Large intestine (tissue), 3 donors: ENCODE data around the gene CFAP65. TPM values are rescaled to one million over a fixed set of nuclear protein-coding genes. Genes with fewer than 3 reads are reported as not detected.

Experiments
- DNase-seq, 2 donors: peaks; one replicate each; pipeline versions ENCODE4 v3.0.0 to v3.0.0-alpha.2; 2013
- H3K27ac ChIP-seq: one replicate; pipeline ENCODE4 v1.5.1; 2013; ENCODE audit warnings: low read length
- H3K27me3 ChIP-seq: 2 replicates; pipeline ENCODE4 v1.6.1; 2013; ENCODE audit warnings: low read length; ENCODE audit not compliant: control insufficient read depth, insufficient read depth
- H3K36me3 ChIP-seq: 2 replicates; pipeline ENCODE4 v1.6.1; 2013; ENCODE audit warnings: low read length; ENCODE audit not compliant: control insufficient read depth, insufficient read depth
- H3K4me1 ChIP-seq: one replicate; pipeline ENCODE4 v1.6.1; 2013; ENCODE audit warnings: low read length; ENCODE audit not compliant: control insufficient read depth, insufficient read depth
- H3K4me3 ChIP-seq: one replicate; pipeline ENCODE4 v1.5.1; 2013; ENCODE audit warnings: low read length
- H3K9me3 ChIP-seq: one replicate; pipeline ENCODE4 v1.6.1; 2013; ENCODE audit warnings: mild to moderate bottlenecking, low read depth, low read length, moderate library complexity; ENCODE audit not compliant: control insufficient read depth
- WGBS: methylation state at CpG from one replicate; pipeline ENCODE4 v1.1.5; 2013; ENCODE audit warnings: low lambda C conversion rate; ENCODE audit not compliant: insufficient coverage; 5-methylcytosine and 5-hydroxymethylcytosine counted together
- polyA plus RNA-seq: library from polyadenylated mRNA; unstranded; fragments of 120-200 nt; gene quantifications from one replicate; pipeline ENCODE4 v1.2.1, GENCODE V29; 2013

CFAP65 gene
- polyA plus RNA-seq, 1 donor: 3.4 TPM

GRCh38 chr2:219081096-219081495 is 39.8 kb upstream of the CFAP65 start:
- H3K9me3 ChIP-seq: no peaks in the 10 kb centered on the region
- H3K4me1 ChIP-seq: peaks cover 55% of the 10 kb centered on the region
- H3K27ac ChIP-seq: peak overlapping the region; percentile 89

GRCh38 chr2:219079417-219079816 is 38.1 kb upstream of the CFAP65 start:
- WGBS: no CpG with 5 or more reads among the region's 2 CpGs
- H3K9me3 ChIP-seq: no peaks in the 10 kb centered on the region
- H3K27ac ChIP-seq: peak overlapping the region; percentile 84
- H3K36me3 ChIP-seq: peaks cover 30% of the 10 kb centered on the region
- peaks cover 51% of the 10 kb centered on the region for H3K4me1 ChIP-seq
- DNase-seq: peak; percentile 79 to 92
- no peaks in the 10 kb centered on the region for H3K27me3 ChIP-seq
- H3K4me3 ChIP-seq: no peak overlapping the region

More at GRCh38 chr2:219081096-219081495, 39.8 kb upstream of the CFAP65 start:
- peak in 1 of 2 donors; percentile 43 for DNase-seq
- peaks cover 19% of the 10 kb centered on the region for H3K36me3 ChIP-seq
- H3K27me3 ChIP-seq: no peaks in the 10 kb centered on the region
- 40% methylated on average over 1 of the region's 7 CpGs for WGBS
- H3K4me3 ChIP-seq: no peak overlapping the region

GRCh38 chr2:219078951-219079350 is 37.6 kb upstream of the CFAP65 start:
- peak overlapping the region; percentile 84 for H3K27ac ChIP-seq
- no peaks in the 10 kb centered on the region for H3K27me3 ChIP-seq
- no CpG with 5 or more reads among the region's 4 CpGs for WGBS
- peak in 1 of 2 donors; percentile 78 for DNase-seq
- H3K4me1 ChIP-seq: peaks cover 54% of the 10 kb centered on the region
- no peaks in the 10 kb centered on the region for H3K9me3 ChIP-seq
- H3K36me3 ChIP-seq: peaks cover 30% of the 10 kb centered on the region
- H3K4me3 ChIP-seq: no peak overlapping the region

- no peaks in the 10 kb centered on the region for H3K9me3 ChIP-seq
- no peak for DNase-seq
- peaks cover 30% of the 10 kb centered on the region for H3K36me3 ChIP-seq
- H3K27me3 ChIP-seq: no peaks in the 10 kb centered on the region
- no peak overlapping the region for H3K4me3 ChIP-seq
- H3K27ac ChIP-seq: peak overlapping the region; percentile 84
- no CpG with 5 or more reads among the region's 3 CpGs for WGBS
- H3K4me1 ChIP-seq: peaks cover 61% of the 10 kb centered on the region
Measured at GRCh38 chr2:219078126-219078525, 36.8 kb upstream of the CFAP65 start.

GRCh38 chr2:219076253-219076652 is 34.9 kb upstream of the CFAP65 start:
- peaks cover 62% of the 10 kb centered on the region for H3K4me1 ChIP-seq
- no peaks in the 10 kb centered on the region for H3K27me3 ChIP-seq
- peaks cover 30% of the 10 kb centered on the region for H3K36me3 ChIP-seq
- no peak overlapping the region for H3K4me3 ChIP-seq
- H3K27ac ChIP-seq: no peak overlapping the region
- no peaks in the 10 kb centered on the region for H3K9me3 ChIP-seq
- no peak for DNase-seq
- no CpG with 5 or more reads among the region's 3 CpGs for WGBS

GRCh38 chr2:219073413-219074129 is 32.3 kb upstream of the CFAP65 start:
- Histone ChIP-seq H3K4me3 (no peak overlapping the region), H3K36me3 (peaks cover 30% of the 10 kb centered on the region), H3K4me1 (peaks cover 59% of the 10 kb centered on the region), H3K9me3 (no peaks in the 10 kb centered on the region), H3K27me3 (no peaks in the 10 kb centered on the region), H3K27ac (peak overlapping the region; percentile 79)
- WGBS: no CpG with 5 or more reads among the region's 14 CpGs
- DNase-seq: peak; percentile 90 to 91

GRCh38 chr2:219072741-219073250 is 31.5 kb upstream of the CFAP65 start:
- peaks cover 28% of the 10 kb centered on the region for H3K36me3 ChIP-seq
- H3K4me3 ChIP-seq: no peak overlapping the region
- H3K9me3 ChIP-seq: no peaks in the 10 kb centered on the region
- H3K4me1 ChIP-seq: peaks cover 51% of the 10 kb centered on the region
- DNase-seq: peak in 1 of 2 donors; percentile 70
- WGBS: no CpG with 5 or more reads among the region's 9 CpGs
- no peaks in the 10 kb centered on the region for H3K27me3 ChIP-seq
- peak overlapping the region; percentile 79 for H3K27ac ChIP-seq

GRCh38 chr2:219071131-219071816 is 30.0 kb upstream of the CFAP65 start:
- WGBS: no CpG with 5 or more reads among the region's 6 CpGs
- Histone ChIP-seq H3K27ac (peak overlapping the region; percentile 79), H3K4me1 (peaks cover 51% of the 10 kb centered on the region), H3K4me3 (no peak overlapping the region), H3K36me3 (peaks cover 13% of the 10 kb centered on the region), H3K9me3 (no peaks in the 10 kb centered on the region), H3K27me3 (no peaks in the 10 kb centered on the region)
- DNase-seq: peak; percentile 69 to 91

- Histone ChIP-seq H3K9me3 (no peaks in the 10 kb centered on the region), H3K27me3 (peaks cover 19% of the 10 kb centered on the region), H3K36me3 (no peaks in the 10 kb centered on the region), H3K4me1 (peaks cover 27% of the 10 kb centered on the region), H3K27ac (no peak overlapping the region), H3K4me3 (no peak overlapping the region)
- peak in 1 of 2 donors; percentile 24 for DNase-seq
- WGBS: 29% methylated on average over 1 of the region's 1 CpG
Measured at GRCh38 chr2:219065484-219065883, 24.2 kb upstream of the CFAP65 start.

- 100% methylated on average over 1 of the region's 6 CpGs for whole genome bisulfite sequencing
- H3K36me3 ChIP-seq: peaks cover 9% of the 10 kb centered on the region
- peaks cover 48% of the 10 kb centered on the region for H3K27me3 ChIP-seq
- peaks cover 5% of the 10 kb centered on the region for H3K9me3 ChIP-seq
- H3K4me3 ChIP-seq: no peak overlapping the region
- DNase-seq: no peak
- no peak overlapping the region for H3K27ac ChIP-seq
- H3K4me1 ChIP-seq: peaks cover 18% of the 10 kb centered on the region
Measured at GRCh38 chr2:219062081-219062480, 20.8 kb upstream of the CFAP65 start.
